A673 (cell line): ENCODE data around the gene TREM1. TPM values are rescaled to one million over a fixed set of nuclear protein-coding genes. Genes with fewer than 3 reads are reported as not detected.

Experiments used
- BruUV-seq: library from RNA; stranded (reverse); fragments of 400-500 nt; replicated peaks from 2 replicates; lab custom pipeline; 2021; lab: Mats Ljungman, UMichigan
- CTCF ChIA-PET: fragments of 300-600 bp; sonication (Branson Sonifier 250); formaldehyde crosslinking; loops from one replicate; lab custom pipeline; 2022; ENCODE audit warnings: antibody characterized with exemption; lab: Charles Lee
- POLR2A ChIA-PET: fragments of 300-600 bp; sonication (Branson Sonifier 250); formaldehyde crosslinking; loops from one replicate; lab custom pipeline; 2022; ENCODE audit warnings: antibody characterized with exemption; ENCODE audit not compliant: low non-redundant PET; lab: Charles Lee
- DNase-seq: peaks from one replicate; pipeline ENCODE4 v3.0.0-alpha.2; 2015; ENCODE audit warnings: low spot score
- H3K27ac ChIP-seq: fragments of 200-600 bp; sonication (generic); 2 replicates; pipeline ENCODE4 v1.5.1; 2016; ENCODE audit warnings: mixed run types, low read depth, mild to moderate bottlenecking, mixed read lengths, antibody characterized with exemption, low read length; ENCODE audit not compliant: poor library complexity, severe bottlenecking
- H3K27me3 ChIP-seq: fragments of 200-600 bp; sonication (generic); replicated peaks from 2 replicates; pipeline ENCODE4 v1.6.1; 2017; ENCODE audit warnings: mixed run types, low read depth, mild to moderate bottlenecking, mixed read lengths, antibody characterized with exemption, low read length; ENCODE audit not compliant: insufficient read depth, poor library complexity
- H3K36me3 ChIP-seq: fragments of 200-600 bp; sonication (generic); 2 replicates; pipeline ENCODE4 v1.6.1; 2016; ENCODE audit warnings: mixed run types, mild to moderate bottlenecking, mixed read lengths, antibody characterized with exemption, low read length; ENCODE audit not compliant: insufficient read depth, poor library complexity, severe bottlenecking
- H3K4me1 ChIP-seq: fragments of 200-600 bp; sonication (generic); 2 replicates; pipeline ENCODE4 v1.6.1; 2017; ENCODE audit warnings: mixed run types, mild to moderate bottlenecking, mixed read lengths, antibody characterized with exemption, low read length; ENCODE audit not compliant: insufficient read depth, poor library complexity, severe bottlenecking
- H3K4me3 ChIP-seq: fragments of 200-600 bp; sonication (generic); 2 replicates; pipeline ENCODE4 v1.5.1; 2016; ENCODE audit warnings: low read depth, mixed run types, mild to moderate bottlenecking, mixed read lengths, low read length; ENCODE audit not compliant: poor library complexity, severe bottlenecking
- H3K9me3 ChIP-seq: fragments of 200-600 bp; sonication (generic); 2 replicates; pipeline ENCODE4 v1.6.1; 2016; ENCODE audit warnings: mixed run types, low read depth, mild to moderate bottlenecking, mixed read lengths, antibody characterized with exemption, low read length; ENCODE audit not compliant: poor library complexity, severe bottlenecking
- CTCF ChIP-seq: fragments of 300-800, 200-600 bp; sonication (generic); conservative IDR thresholded peaks from 2 replicates; pipeline ENCODE4 v1.5.1; 2017; ENCODE audit warnings: low read depth, mild to moderate bottlenecking, antibody characterized with exemption, low read length, moderate library complexity, mixed read lengths
- EZH2 ChIP-seq: fragments of 200-600 bp; sonication (generic); IDR thresholded peaks from 2 replicates; pipeline ENCODE4 v1.6.1; 2017; ENCODE audit warnings: borderline replicate concordance, low read depth, mild to moderate bottlenecking, mixed read lengths, antibody characterized with exemption, low read length; ENCODE audit not compliant: poor library complexity, severe bottlenecking
- intact Hi-C: fragments of 100-400 bp; cut with micrococcal nuclease; formaldehyde crosslinking; loops from one replicate; pipeline ENCODE4 v1.10.0; 2022; ENCODE audit not compliant: unreplicated experiment
- total RNA-seq: library from RNA; stranded (reverse); gene quantifications from 2 replicates; pipeline ENCODE4 v1.2.3, GENCODE V29; 2021

Gene TREM1
- total RNA-seq, 1 experiment from 2014 or later, result not detected

GRCh38 chr6:41294214-41294872 is 7.9 kb upstream of the TREM1 start:
- H3K27me3 ChIP-seq, result no peaks in the 10 kb centered on the region
- no TSS peak for BruUV-seq
- no peak overlapping the region for H3K4me3 ChIP-seq
- no peak overlapping the region for H3K27ac ChIP-seq
- intact Hi-C loops, result no loop called here
- no peak for TF ChIP-seq CTCF
- no peak for TF ChIP-seq EZH2
- no peak for DNase-seq
- H3K4me1 ChIP-seq, result no peaks in the 10 kb centered on the region
- H3K36me3 ChIP-seq, result no peaks in the 10 kb centered on the region
- CTCF ChIA-PET, result no interaction called here
- POLR2A ChIA-PET, result no interaction called here
- H3K9me3 ChIP-seq, result no peaks in the 10 kb centered on the region

- H3K4me1 ChIP-seq, result no peaks in the 10 kb centered on the region
- BruUV-seq, result no TSS peak
- ChIA-PET CTCF (no interaction called here), POLR2A (no interaction called here)
- intact Hi-C loops, result no loop called here
- no peak for DNase-seq
- H3K4me3 ChIP-seq, result no peak overlapping the region
- no peaks in the 10 kb centered on the region for H3K27me3 ChIP-seq
- H3K36me3 ChIP-seq, result no peaks in the 10 kb centered on the region
- no peak overlapping the region for H3K27ac ChIP-seq
- TF ChIP-seq EZH2 (no peak), CTCF (no peak)
- H3K9me3 ChIP-seq, result no peaks in the 10 kb centered on the region
Observed at GRCh38 chr6:41291717-41292116, 5.2 kb upstream of the TREM1 start.

GRCh38 chr6:41289815-41290214 is 3.3 kb upstream of the TREM1 start:
- no peak overlapping the region for H3K27ac ChIP-seq
- no peaks in the 10 kb centered on the region for H3K9me3 ChIP-seq
- H3K4me1 ChIP-seq, result no peaks in the 10 kb centered on the region
- POLR2A ChIA-PET, result no interaction called here
- TF ChIP-seq EZH2 (no peak), CTCF (no peak)
- CTCF ChIA-PET, result no interaction called here
- no TSS peak for BruUV-seq
- no peak for DNase-seq
- intact Hi-C loops, result no loop called here
- H3K36me3 ChIP-seq, result no peaks in the 10 kb centered on the region
- no peak overlapping the region for H3K4me3 ChIP-seq
- H3K27me3 ChIP-seq, result no peaks in the 10 kb centered on the region
